ENCODE data around the gene BIRC2. TPM values are rescaled to one million over a fixed set of nuclear protein-coding genes. Genes with fewer than 3 reads are reported as not detected.

BIRC2 gene
- total and polyA plus RNA-seq, 4 donors: 14.1 to 46.7 (median 29.5) TPM

DNA sequence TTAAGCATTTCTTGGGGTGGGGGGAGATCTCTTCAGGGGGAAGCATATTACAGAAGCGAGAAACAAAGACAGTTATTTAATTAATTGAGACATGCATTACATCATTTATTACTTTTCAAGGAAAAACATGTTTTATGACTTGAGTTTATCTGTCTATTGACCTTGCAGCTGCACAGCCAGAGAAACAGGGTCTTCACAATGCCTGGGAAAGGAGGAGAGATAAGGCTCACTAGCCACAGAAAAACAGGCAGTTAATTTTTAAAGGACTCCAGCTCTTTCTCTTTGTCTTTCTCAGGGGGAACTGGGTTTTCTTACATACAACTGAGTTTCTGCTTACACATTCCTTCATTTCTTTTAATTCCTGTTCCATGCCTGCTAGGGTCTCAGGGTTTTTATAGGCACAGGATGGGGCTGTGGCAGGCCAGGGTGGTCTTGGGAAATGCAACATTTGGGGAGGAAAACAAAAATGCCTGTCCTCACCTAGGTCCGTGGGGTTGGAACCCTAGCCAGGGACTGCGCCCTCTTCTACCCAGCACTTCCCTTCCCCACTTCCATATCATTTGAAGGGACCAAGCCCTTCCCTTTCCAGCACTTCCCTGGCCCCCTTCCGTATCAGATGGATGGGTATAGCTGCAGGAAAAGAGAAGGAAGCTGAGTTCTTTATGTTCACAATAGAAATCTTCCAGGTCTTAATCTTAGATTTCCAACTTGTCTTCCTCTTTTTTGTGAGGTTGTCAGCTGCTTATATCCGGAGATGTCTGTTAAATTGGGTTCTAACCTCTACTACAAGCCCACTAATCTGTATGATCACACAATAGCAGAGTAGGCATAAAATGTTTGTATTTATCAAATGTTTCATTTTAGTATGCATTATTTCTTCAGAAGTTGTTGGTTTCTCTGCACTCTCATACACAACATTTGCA is 38.3 kb downstream of the BIRC2 start (continued):
- TF ChIP-seq, protein P1, sequence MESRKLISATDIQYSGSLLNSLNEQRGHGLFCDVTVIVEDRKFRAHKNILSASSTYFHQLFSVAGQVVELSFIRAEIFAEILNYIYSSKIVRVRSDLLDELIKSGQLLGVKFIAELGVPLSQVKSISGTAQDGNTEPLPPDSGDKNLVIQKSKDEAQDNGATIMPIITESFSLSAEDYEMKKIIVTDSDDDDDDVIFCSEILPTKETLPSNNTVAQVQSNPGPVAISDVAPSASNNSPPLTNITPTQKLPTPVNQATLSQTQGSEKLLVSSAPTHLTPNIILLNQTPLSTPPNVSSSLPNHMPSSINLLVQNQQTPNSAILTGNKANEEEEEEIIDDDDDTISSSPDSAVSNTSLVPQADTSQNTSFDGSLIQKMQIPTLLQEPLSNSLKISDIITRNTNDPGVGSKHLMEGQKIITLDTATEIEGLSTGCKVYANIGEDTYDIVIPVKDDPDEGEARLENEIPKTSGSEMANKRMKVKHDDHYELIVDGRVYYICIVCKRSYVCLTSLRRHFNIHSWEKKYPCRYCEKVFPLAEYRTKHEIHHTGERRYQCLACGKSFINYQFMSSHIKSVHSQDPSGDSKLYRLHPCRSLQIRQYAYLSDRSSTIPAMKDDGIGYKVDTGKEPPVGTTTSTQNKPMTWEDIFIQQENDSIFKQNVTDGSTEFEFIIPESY (IDR thresholded peaks at IDR 0.05): no peak
- no peak for TF ChIP-seq RAD21 (IDR thresholded peaks at IDR 0.05)
- no peak for TF ChIP-seq FOXA2 (IDR thresholded peaks at IDR 0.05)
- no peak for TF ChIP-seq MAX (IDR thresholded peaks at IDR 0.05)
- no peak for TF ChIP-seq TAF1 (conservative IDR thresholded peaks at IDR 0.05)
- no peak for TF ChIP-seq NR2F2 (IDR thresholded peaks at IDR 0.05)
- TF ChIP-seq HNF4G (IDR thresholded peaks at IDR 0.05): no peak

DNA sequence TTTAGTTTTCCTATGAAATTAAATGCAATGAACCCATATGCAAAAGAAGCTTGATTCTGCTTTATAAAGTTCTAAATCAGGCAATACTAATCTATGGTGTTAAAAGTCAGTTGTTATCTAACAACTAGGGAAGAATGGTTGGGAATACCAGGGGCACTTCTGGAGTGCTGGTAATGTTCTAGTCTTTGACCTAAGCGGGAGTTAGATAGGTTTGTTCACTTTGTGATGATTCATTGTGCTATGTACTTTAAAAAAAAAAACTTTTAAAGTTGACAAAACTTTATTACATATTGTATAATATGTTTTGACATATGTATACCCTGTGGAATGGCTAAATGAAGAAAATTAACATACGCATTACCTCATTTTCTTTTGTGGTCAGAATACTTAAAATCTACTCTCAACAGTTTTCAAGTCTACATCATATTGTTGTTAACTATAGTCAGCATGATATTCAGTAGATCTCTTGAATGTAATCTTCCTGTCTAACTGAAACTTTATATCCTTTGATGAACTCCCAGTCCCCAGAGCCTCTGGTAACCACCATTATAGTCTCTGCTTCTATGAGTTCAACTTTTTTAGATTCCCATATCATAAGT is 39.2 kb downstream of the BIRC2 start:
- no peaks in the 10 kb centered on the region for H3K9me3 ChIP-seq (ENCODE audit: control insufficient read depth in 4 of 4, low read length in 3 of 4)

GRCh38 chr11:102387043-102387781 is 40.2 kb downstream of the BIRC2 start:
- DNase-seq (ENCODE audit: low spot score): no peak
- H3K27me3 ChIP-seq (ENCODE audit: control insufficient read depth in 4 of 4, insufficient read depth in 4 of 4, low read length in 3 of 4): no peaks in the 10 kb centered on the region
- peaks cover 2 to 25% (median 8%) of the 10 kb centered on the region in 4 donors for H3K36me3 ChIP-seq (ENCODE audit: control insufficient read depth in 4 of 4, insufficient read depth in 3 of 4, low read depth in 1 of 4, low read length in 3 of 4)
- WGBS: 86% methylated on average over 8 of the region's 8 CpGs
- H3K9me3 ChIP-seq (ENCODE audit: control insufficient read depth in 4 of 4, low read length in 3 of 4): no peaks in the 10 kb centered on the region
- no peak overlapping the region for H3K9ac ChIP-seq (ENCODE audit: low read depth in 1 of 2, low read length in 2 of 2)
- no peak overlapping the region for H3K4me3 ChIP-seq (ENCODE audit: low read depth in 1 of 3, low read length in 3 of 3)
- H3K4me1 ChIP-seq (ENCODE audit: control insufficient read depth in 4 of 4, insufficient read depth in 4 of 4, low read length in 3 of 4): no peaks in the 10 kb centered on the region
- TF ChIP-seq GABPA (IDR thresholded peaks at IDR 0.05 in 1 of 2, conservative IDR thresholded peaks at IDR 0.05 in 1 of 2) (no peak), HNF4A (conservative IDR thresholded peaks at IDR 0.05) (no peak), SP1 (IDR thresholded peaks at IDR 0.05) (no peak), HNF4G (IDR thresholded peaks at IDR 0.05) (no peak), EGR1 (IDR thresholded peaks at IDR 0.05; ENCODE audit: low read depth in 2 of 2) (no peak)
- TF ChIP-seq, protein P1 (IDR thresholded peaks at IDR 0.05): no peak
- H3K27ac ChIP-seq (ENCODE audit: low read depth in 1 of 2, low read length in 2 of 2): no peak overlapping the region

More for the DNA sequence above, 39.2 kb downstream of the BIRC2 start:
- no peak for DNase-seq (ENCODE audit: low spot score)
- Histone ChIP-seq H3K4me1 (ENCODE audit: control insufficient read depth in 4 of 4, insufficient read depth in 4 of 4, low read length in 3 of 4) (no peaks in the 10 kb centered on the region), H3K4me3 (ENCODE audit: low read depth in 1 of 3, low read length in 3 of 3) (no peak overlapping the region), H3K9ac (ENCODE audit: low read depth in 1 of 2, low read length in 2 of 2) (no peak overlapping the region), H3K36me3 (ENCODE audit: control insufficient read depth in 4 of 4, insufficient read depth in 3 of 4, low read depth in 1 of 4, low read length in 3 of 4) (peaks cover 2 to 28% (median 8%) of the 10 kb centered on the region in 4 donors), H3K27me3 (ENCODE audit: control insufficient read depth in 4 of 4, insufficient read depth in 4 of 4, low read length in 3 of 4) (no peaks in the 10 kb centered on the region), H3K27ac (ENCODE audit: low read depth in 1 of 2, low read length in 2 of 2) (no peak overlapping the region)
- TF ChIP-seq GABPA (IDR thresholded peaks at IDR 0.05 in 1 of 2, conservative IDR thresholded peaks at IDR 0.05 in 1 of 2): no peak
- TF ChIP-seq RAD21 (IDR thresholded peaks at IDR 0.05): no peak
- TF ChIP-seq FOXA2 (IDR thresholded peaks at IDR 0.05): no peak
- no peak for TF ChIP-seq CTCF (IDR thresholded peaks at IDR 0.05; ENCODE audit: low read depth, low read length, missing input control)
- WGBS: 93% methylated on average over 2 of the region's 2 CpGs

Data from liver (tissue), 9 donors.